Trophoblast cell (in vitro differentiated cells and primary cell): ENCODE results near the gene GPRASP1. TPM values are rescaled to one million over a fixed set of nuclear protein-coding genes. Genes with fewer than 3 reads are reported as not detected.
A peak's percentile ranks its signal among the peaks of the same experiment; 100 is the strongest.

Experiments
- DNase-seq, 2 donors: peaks; one replicate each; pipeline ENCODE4 v3.0.0-alpha.2; 2016
- H2AFZ ChIP-seq: 2 replicates; pipeline ENCODE4 v1.6.1; 2013; ENCODE audit warnings: low read length, moderate library complexity, mild to moderate bottlenecking; ENCODE audit not compliant: insufficient read depth, poor library complexity
- H2AK5ac ChIP-seq: 2 replicates; pipeline ENCODE4 v1.6.1; 2013; ENCODE audit warnings: mild to moderate bottlenecking, low read length
- H2BK120ac ChIP-seq: 2 replicates; pipeline ENCODE4 v1.6.1; 2013; ENCODE audit warnings: low read length, mild to moderate bottlenecking, moderate library complexity; ENCODE audit not compliant: insufficient read depth, poor library complexity
- H2BK12ac ChIP-seq: 2 replicates; pipeline ENCODE4 v1.6.1; 2013; ENCODE audit warnings: mild to moderate bottlenecking, low read length, moderate library complexity
- H2BK5ac ChIP-seq: 2 replicates; pipeline ENCODE4 v1.6.1; 2013; ENCODE audit warnings: low read length, low read depth, moderate library complexity, mild to moderate bottlenecking; ENCODE audit not compliant: poor library complexity
- H3K14ac ChIP-seq: 2 replicates; pipeline ENCODE4 v1.6.1; 2013; ENCODE audit warnings: mild to moderate bottlenecking, low read length
- H3K18ac ChIP-seq: 2 replicates; pipeline ENCODE4 v1.6.1; 2013; ENCODE audit warnings: mild to moderate bottlenecking, low read length
- H3K23ac ChIP-seq: 2 replicates; pipeline ENCODE4 v1.6.1; 2013; ENCODE audit warnings: low read length
- H3K27ac ChIP-seq: 2 replicates; pipeline ENCODE4 v1.5.1; 2013; ENCODE audit warnings: low read depth, mild to moderate bottlenecking, inconsistent platforms, low read length, moderate library complexity
- H3K27me3 ChIP-seq: 2 replicates; pipeline ENCODE4 v1.6.1; 2013; ENCODE audit warnings: inconsistent platforms, mild to moderate bottlenecking, low read length, moderate library complexity; ENCODE audit not compliant: insufficient read depth
- H3K36me3 ChIP-seq, 2 experiments: 1 replicate in 1 of 2; 2 replicates in 1 of 2; pipeline ENCODE4 v1.6.1; 2013; ENCODE audit warnings: low read length in 2 of 2, mild to moderate bottlenecking in 2 of 2, moderate library complexity in 1 of 2; ENCODE audit not compliant: insufficient read depth in 2 of 2, control insufficient read depth in 1 of 2
- H3K4ac ChIP-seq: 2 replicates; pipeline ENCODE4 v1.6.1; 2013; ENCODE audit warnings: low read depth, mild to moderate bottlenecking, low read length, moderate library complexity
- H3K4me1 ChIP-seq, 2 experiments: 1 replicate in 1 of 2; 2 replicates in 1 of 2; pipeline ENCODE4 v1.6.1; 2013; ENCODE audit warnings: low read length in 2 of 2, mild to moderate bottlenecking in 2 of 2, moderate library complexity in 1 of 2; ENCODE audit not compliant: insufficient read depth in 2 of 2, control insufficient read depth in 1 of 2
- H3K4me2 ChIP-seq: 2 replicates; pipeline ENCODE4 v1.6.1; 2013; ENCODE audit warnings: inconsistent platforms, mild to moderate bottlenecking, low read length, moderate library complexity
- H3K4me3 ChIP-seq: 2 replicates; pipeline ENCODE4 v1.5.1; 2013; ENCODE audit warnings: mild to moderate bottlenecking, low read depth, low read length, inconsistent platforms
- H3K79me1 ChIP-seq: one replicate; pipeline ENCODE4 v1.6.1; 2013; ENCODE audit warnings: low read length
- H3K79me2 ChIP-seq: 2 replicates; pipeline ENCODE4 v1.6.1; 2013; ENCODE audit warnings: low read length, mild to moderate bottlenecking; ENCODE audit not compliant: control insufficient read depth, insufficient read depth, poor library complexity
- H3K9ac ChIP-seq: 2 replicates; pipeline ENCODE4 v1.6.1; 2013; ENCODE audit warnings: mild to moderate bottlenecking, low read length
- H3K9me3 ChIP-seq: 2 replicates; pipeline ENCODE4 v1.6.1; 2013; ENCODE audit warnings: low read depth, mild to moderate bottlenecking, control low read depth, inconsistent platforms, low read length; ENCODE audit not compliant: insufficient read depth
- H4K12ac ChIP-seq: 2 replicates; pipeline ENCODE4 v1.6.1; 2013; ENCODE audit warnings: low read depth, mild to moderate bottlenecking, low read length, moderate library complexity
- H4K8ac ChIP-seq: 2 replicates; pipeline ENCODE4 v1.6.1; 2013; ENCODE audit warnings: low read depth, mild to moderate bottlenecking, low read length, moderate library complexity
- H4K91ac ChIP-seq: one replicate; pipeline ENCODE4 v1.6.1; 2013; ENCODE audit warnings: low read depth, mild to moderate bottlenecking, low read length, moderate library complexity
- WGBS: extraction: QIAGEN DNeasy Blood & Tissue Kit; methylation state at CpG from one replicate; pipeline ENCODE4 v1.1.7; 2013; ENCODE audit warnings: missing lambda C conversion rate; ENCODE audit not compliant: insufficient read length, insufficient coverage; ENCODE audit errors: extremely low coverage; 5-methylcytosine and 5-hydroxymethylcytosine counted together
- polyA plus RNA-seq: library from polyadenylated mRNA; stranded (reverse); fragments of 200-250 nt; gene quantifications from 2 replicates; pipeline ENCODE4 v1.2.3, GENCODE V29; 2013

Gene GPRASP1
- polyA plus RNA-seq = 0.42 and 0.43 TPM in 2 replicates

- WGBS = no CpG with 5 or more reads among the region's 61 CpGs
- Histone ChIP-seq H3K4ac (no peak within 1 kb of the TSS), H3K79me2 (no peaks in the 10 kb centered on the region), H3K14ac (no peak within 1 kb of the TSS), H4K12ac (no peak within 1 kb of the TSS), H2BK12ac (no peak within 1 kb of the TSS), H3K9me3 (no peaks in the 10 kb centered on the region), H2BK120ac (no peak within 1 kb of the TSS), H4K8ac (peak within 1 kb of the TSS; percentile 37), H3K27ac (no peak within 1 kb of the TSS), H3K27me3 (no peaks in the 10 kb centered on the region), H2AK5ac (no peak within 1 kb of the TSS), H2BK5ac (no peak within 1 kb of the TSS), H3K18ac (no peak within 1 kb of the TSS), H3K23ac (no peak within 1 kb of the TSS), H3K79me1 (no peaks in the 10 kb centered on the region), H3K4me2 (peak within 1 kb of the TSS; percentile 90), H2AFZ (peak within 1 kb of the TSS; percentile 33), H4K91ac (no peak within 1 kb of the TSS), H3K4me1 (peaks cover 5% of the 10 kb centered on the region in 2 experiments), H3K36me3 (no peaks in the 10 kb centered on the region), H3K4me3 (peak within 1 kb of the TSS; percentile 68), H3K9ac (no peak within 1 kb of the TSS)
- DNase-seq = peak in 1 of 2 donors; percentile 36
Observed at GRCh38 chrX:102651242-102652011, at the start of gene GPRASP1. GPRASP1 (plus strand) TSS chrX:102651483; CDS start chrX:102653914, 2,431 bp downstream.

GRCh38 chrX:102604327-102604726 is 47.0 kb upstream of the GPRASP1 start:
- Histone ChIP-seq H4K8ac (no peak overlapping the region), H3K79me2 (peaks cover 3% of the 10 kb centered on the region), H3K4me3 (no peak overlapping the region), H3K4me1 (no peaks in the 10 kb centered on the region), H2BK120ac (no peak overlapping the region), H2BK5ac (no peak overlapping the region), H3K27me3 (no peaks in the 10 kb centered on the region), H3K4me2 (no peak overlapping the region), H3K36me3 (peaks cover 6 to 12% of the 10 kb centered on the region in 2 experiments), H3K14ac (no peak overlapping the region), H3K18ac (no peak overlapping the region), H3K27ac (no peak overlapping the region), H3K4ac (no peak overlapping the region), H3K9ac (no peak overlapping the region), H3K9me3 (no peaks in the 10 kb centered on the region), H2AFZ (no peak overlapping the region), H2BK12ac (no peak overlapping the region), H3K23ac (no peak overlapping the region), H4K12ac (no peak overlapping the region), H4K91ac (no peak overlapping the region), H2AK5ac (no peak overlapping the region), H3K79me1 (peaks cover 4% of the 10 kb centered on the region)
- no CpG with 5 or more reads among the region's 1 CpG for WGBS
- no peak for DNase-seq

GRCh38 chrX:102606115-102606514 is 45.2 kb upstream of the GPRASP1 start:
- no peak overlapping the region for H3K4me2 ChIP-seq
- DNase-seq = no peak
- no peak overlapping the region for H2BK12ac ChIP-seq
- H3K23ac ChIP-seq = no peak overlapping the region
- H3K4me3 ChIP-seq = no peak overlapping the region
- no peak overlapping the region for H3K27ac ChIP-seq
- no peak overlapping the region for H4K12ac ChIP-seq
- H3K36me3 ChIP-seq = peaks cover 9 to 12% of the 10 kb centered on the region in 2 experiments
- H4K91ac ChIP-seq = no peak overlapping the region
- no peak overlapping the region for H3K4ac ChIP-seq
- WGBS = no CpG with 5 or more reads among the region's 1 CpG
- H2BK120ac ChIP-seq = no peak overlapping the region
- H2AFZ ChIP-seq = no peak overlapping the region
- H3K27me3 ChIP-seq = no peaks in the 10 kb centered on the region
- no peaks in the 10 kb centered on the region for H3K79me2 ChIP-seq
- no peak overlapping the region for H4K8ac ChIP-seq
- no peaks in the 10 kb centered on the region for H3K4me1 ChIP-seq
- no peak overlapping the region for H3K18ac ChIP-seq
- no peak overlapping the region for H2BK5ac ChIP-seq
- no peak overlapping the region for H2AK5ac ChIP-seq
- no peaks in the 10 kb centered on the region for H3K9me3 ChIP-seq
- no peak overlapping the region for H3K9ac ChIP-seq
- no peak overlapping the region for H3K14ac ChIP-seq
- no peaks in the 10 kb centered on the region for H3K79me1 ChIP-seq

- Histone ChIP-seq H4K12ac (no peak overlapping the region), H3K9me3 (no peaks in the 10 kb centered on the region), H2AK5ac (no peak overlapping the region), H3K79me1 (no peaks in the 10 kb centered on the region), H3K79me2 (no peaks in the 10 kb centered on the region), H3K4ac (no peak overlapping the region), H3K4me3 (no peak overlapping the region), H3K9ac (no peak overlapping the region), H2BK12ac (no peak overlapping the region), H2AFZ (no peak overlapping the region), H3K36me3 (peaks cover 0 to 3% of the 10 kb centered on the region in 2 experiments), H3K14ac (no peak overlapping the region), H2BK120ac (no peak overlapping the region), H3K27me3 (no peaks in the 10 kb centered on the region), H3K4me2 (no peak overlapping the region), H4K8ac (no peak overlapping the region), H2BK5ac (no peak overlapping the region), H3K18ac (no peak overlapping the region), H4K91ac (no peak overlapping the region), H3K23ac (no peak overlapping the region), H3K4me1 (no peaks in the 10 kb centered on the region), H3K27ac (no peak overlapping the region)
- no peak for DNase-seq
- no CpG with 5 or more reads among the region's 4 CpGs for WGBS
Observed at GRCh38 chrX:102610905-102611304, 40.4 kb upstream of the GPRASP1 start.
